LNCaP clone FGC (cell line): ENCODE results near the gene SLC2A14.
"Not testable (repeated sequence)": the region's sequence is repeated elsewhere in the genome, so short reads cannot be mapped to it uniquely, and the experiment has no call there.

Experiments
- DNase-seq: peaks from one replicate; pipeline ENCODE4 v3.0.0-alpha.2; 2011; ENCODE audit warnings: low read depth
- H3K4me3 ChIP-seq: 2 replicates; pipeline ENCODE4 v1.5.1; 2011; ENCODE audit warnings: mild to moderate bottlenecking, low read depth, low read length, control low read depth
- TF ChIP-seq, protein P1 (sequence below): IDR thresholded peaks from 2 replicates; pipeline ENCODE4 v1.5.1; 2012; ENCODE audit warnings: mild to moderate bottlenecking; ENCODE audit not compliant: control insufficient read depth, insufficient read depth; ENCODE audit errors: extremely low read depth

Gene SLC2A14

DNA sequence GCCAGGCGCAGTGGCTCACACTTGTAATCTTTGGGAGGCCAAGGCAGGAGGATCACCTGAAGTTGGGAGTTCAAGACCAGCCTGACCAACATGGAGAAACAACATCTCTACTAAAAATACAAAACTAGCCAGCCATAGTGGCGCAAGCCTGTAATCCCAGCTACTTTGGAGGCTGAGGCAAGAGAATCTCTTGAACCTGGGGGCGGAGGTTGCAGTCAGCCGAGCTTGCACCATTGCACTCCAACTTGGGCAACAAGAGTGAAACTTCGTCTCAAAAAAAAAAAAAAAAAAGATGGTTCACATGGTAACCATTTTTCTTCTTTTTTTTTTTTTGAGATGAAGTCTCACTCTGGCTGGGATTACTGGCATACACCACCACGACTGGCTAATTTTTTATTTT lies 35.3 kb downstream of the SLC2A14 start:
- no peak overlapping the region for H3K4me3 ChIP-seq
- TF ChIP-seq, protein P1, sequence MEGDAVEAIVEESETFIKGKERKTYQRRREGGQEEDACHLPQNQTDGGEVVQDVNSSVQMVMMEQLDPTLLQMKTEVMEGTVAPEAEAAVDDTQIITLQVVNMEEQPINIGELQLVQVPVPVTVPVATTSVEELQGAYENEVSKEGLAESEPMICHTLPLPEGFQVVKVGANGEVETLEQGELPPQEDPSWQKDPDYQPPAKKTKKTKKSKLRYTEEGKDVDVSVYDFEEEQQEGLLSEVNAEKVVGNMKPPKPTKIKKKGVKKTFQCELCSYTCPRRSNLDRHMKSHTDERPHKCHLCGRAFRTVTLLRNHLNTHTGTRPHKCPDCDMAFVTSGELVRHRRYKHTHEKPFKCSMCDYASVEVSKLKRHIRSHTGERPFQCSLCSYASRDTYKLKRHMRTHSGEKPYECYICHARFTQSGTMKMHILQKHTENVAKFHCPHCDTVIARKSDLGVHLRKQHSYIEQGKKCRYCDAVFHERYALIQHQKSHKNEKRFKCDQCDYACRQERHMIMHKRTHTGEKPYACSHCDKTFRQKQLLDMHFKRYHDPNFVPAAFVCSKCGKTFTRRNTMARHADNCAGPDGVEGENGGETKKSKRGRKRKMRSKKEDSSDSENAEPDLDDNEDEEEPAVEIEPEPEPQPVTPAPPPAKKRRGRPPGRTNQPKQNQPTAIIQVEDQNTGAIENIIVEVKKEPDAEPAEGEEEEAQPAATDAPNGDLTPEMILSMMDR: no peak

DNA sequence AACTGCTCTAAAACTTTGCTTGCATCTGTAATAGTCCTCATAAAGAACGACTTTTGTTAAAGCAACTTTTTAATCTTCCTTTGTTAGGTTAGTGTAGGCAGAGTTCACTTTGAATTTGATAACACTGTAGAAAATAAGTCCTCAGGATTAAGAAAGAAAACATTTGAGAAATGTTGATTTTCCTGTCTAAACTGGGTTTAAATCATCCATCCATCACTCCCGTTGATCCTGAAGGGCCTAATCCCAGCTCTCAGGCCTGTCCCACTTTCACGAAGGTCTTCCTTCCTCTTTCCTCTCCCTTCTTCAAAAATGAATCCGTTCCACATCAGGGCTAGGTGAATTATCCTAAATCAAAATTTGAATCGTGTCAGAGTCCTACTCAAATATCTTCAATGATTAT lies 36.9 kb downstream of the SLC2A14 start:
- TF ChIP-seq, protein P1: no peak
- no peak overlapping the region for H3K4me3 ChIP-seq
- no peak for DNase-seq

More for the DNA sequence above, 35.3 kb downstream of the SLC2A14 start:
- no peak for DNase-seq

DNA sequence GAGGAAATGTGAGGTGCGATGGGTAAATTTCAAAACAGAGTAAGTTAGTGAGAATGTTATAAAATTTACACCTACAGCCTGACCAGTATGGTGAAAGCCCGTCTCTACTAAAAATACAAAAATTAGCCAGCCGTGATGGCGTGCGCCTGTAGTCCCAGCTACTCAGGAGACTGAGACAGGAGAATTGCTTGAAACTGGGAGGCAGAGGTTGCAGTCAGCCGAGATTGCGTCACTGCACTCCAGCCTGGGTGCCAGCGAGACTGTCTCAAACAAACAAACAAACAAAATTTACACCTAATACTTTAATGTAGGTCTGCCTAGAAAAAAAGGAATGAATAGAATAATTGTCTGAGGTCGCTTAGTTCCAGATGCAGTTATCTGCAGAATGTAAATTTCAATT lies 37.6 kb downstream of the SLC2A14 start:
- no peak overlapping the region for H3K4me3 ChIP-seq
- TF ChIP-seq, protein P1: no peak
- DNase-seq: no peak

DNA sequence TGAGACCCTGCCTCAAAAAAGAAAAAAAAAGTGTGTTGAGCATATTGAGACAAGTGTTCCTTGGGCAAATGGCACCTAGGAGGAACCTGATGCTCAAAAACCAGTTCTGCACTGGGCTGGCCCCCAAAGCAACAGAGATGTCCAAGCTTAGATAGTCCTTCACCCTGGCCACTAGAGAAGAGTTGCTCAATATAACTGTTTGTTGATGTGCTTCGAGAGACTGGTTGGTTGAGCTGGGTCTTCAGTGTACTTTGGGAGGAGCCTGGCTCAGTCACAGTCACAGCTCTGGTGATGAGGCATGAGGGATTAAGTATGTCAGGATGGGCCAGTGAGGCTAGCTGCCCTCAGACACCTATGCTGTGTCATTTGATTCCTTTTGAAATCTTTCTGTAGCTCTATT lies 38.0 kb downstream of the SLC2A14 start:
- TF ChIP-seq, protein P1: no peak
- no peak for DNase-seq
- no peak overlapping the region for H3K4me3 ChIP-seq

DNA sequence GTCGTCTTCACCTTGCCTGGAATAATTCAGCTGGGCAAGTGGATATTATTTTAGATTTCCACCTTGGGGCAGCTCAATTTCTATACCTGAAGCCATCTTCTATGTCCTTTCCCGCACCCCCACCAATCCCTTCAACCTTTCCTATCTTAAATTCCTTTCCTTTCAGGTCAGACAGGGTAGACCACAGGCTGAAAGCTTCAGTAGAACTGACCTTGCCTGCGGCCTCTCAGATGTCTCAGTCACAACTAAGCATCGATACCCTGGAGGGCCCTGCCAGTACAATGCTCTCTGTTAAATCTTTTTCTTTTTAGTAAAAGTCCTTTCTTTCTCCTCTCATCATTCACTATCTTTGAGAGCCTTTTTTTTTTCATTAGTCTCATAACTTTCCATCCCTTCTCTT lies 38.9 kb downstream of the SLC2A14 start:
- TF ChIP-seq, protein P1: no peak
- H3K4me3 ChIP-seq: no peak overlapping the region
- DNase-seq: no peak

DNA sequence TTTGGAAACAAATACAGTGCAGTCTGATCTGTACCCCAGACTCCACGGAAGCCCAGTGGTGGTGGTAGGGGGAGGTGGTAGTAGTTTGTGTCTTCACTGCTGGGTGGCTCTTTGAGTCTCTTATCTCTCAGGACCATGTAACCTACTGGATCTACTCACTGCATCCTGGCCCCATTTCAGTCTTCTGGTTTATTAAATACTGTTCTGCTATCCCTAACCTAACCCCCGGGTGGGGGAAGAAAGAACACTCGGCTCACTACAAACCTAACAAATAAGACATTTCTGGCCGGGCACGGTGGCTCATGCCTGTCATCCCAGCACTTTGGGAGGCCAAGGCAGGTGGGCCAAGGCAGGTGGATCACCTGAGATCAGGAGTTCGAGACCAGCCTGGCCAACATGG lies 39.5 kb downstream of the SLC2A14 start:
- DNase-seq: not testable (repeated sequence)

DNA sequence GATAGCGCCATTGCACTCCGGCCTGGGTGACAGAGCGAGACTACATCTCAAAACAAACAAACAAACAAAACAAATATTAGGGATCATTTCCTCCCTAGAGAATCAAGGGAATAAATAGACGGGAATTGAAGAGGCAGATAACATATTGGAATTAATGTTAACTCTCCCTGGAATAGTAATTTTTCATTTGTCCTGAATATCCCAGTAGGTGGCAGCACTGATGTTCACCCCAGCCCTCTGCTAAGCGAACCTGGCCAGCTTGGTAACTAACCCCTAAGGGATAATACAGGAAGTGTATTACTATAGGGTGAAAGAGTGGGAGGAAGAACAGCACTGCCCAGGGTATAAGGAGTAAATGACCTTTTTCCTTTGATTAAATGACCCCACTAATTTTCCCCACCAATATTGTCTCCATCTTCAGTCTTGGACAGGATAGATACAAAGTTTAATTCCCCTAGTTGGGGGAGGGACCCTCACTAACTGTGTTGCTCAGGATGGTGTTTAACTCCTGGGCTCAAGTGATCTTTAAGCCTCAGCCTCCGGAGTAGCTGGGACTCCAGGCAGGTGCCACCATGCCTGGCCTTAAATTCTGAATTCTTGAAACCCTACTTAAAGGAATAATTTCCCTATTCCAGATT lies 40.5 kb downstream of the SLC2A14 start:
- TF ChIP-seq, protein P1: peak; percentile 71
- peak; percentile 13 for DNase-seq

More for the DNA sequence above, 39.5 kb downstream of the SLC2A14 start:
- not testable (repeated sequence) for H3K4me3 ChIP-seq

DNA sequence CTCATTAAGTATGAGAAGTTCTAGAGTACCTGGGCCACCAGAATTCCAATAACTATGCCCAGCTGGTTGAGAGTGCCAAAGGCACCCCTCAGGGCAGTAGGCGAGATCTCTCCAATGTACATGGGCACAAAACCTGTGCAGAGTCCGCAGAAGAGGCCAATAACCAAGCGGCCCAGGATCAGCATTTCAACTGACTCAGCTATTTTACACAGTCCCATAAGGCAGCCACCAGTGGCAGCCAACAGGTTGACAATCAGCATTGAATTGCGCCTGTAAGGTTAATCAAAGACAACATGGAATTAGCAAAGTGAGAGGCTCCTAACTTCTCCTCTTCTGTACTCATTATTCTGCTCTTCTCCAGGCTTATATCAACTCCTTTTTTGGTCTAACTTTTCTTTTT lies 43.0 kb downstream of the SLC2A14 start:
- DNase-seq, H3K4me3 ChIP-seq: not testable (repeated sequence)

More for the DNA sequence above, 40.5 kb downstream of the SLC2A14 start:
- H3K4me3 ChIP-seq: no peak overlapping the region

DNA sequence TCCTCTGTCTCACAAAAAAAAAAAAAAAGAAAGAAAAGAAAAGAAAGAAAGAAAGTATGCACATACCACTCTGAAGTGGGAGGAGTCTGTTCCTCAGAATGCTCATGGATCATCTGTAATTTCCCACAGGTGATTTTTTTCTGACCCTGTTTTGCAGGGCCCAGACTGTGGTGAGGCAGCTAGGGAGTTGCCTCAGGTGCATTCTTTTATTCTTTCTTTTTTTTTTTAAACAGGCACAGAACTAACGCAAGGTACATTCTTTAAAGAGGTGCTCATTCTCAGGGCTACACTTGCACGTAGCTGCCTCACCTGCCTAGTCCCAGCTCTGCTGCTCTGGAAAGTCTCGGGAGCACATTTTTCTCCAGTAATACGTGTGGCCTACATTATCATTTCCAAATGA lies 47.0 kb downstream of the SLC2A14 start:
- DNase-seq, H3K4me3 ChIP-seq: not testable (repeated sequence)
